ENCODE results near the gene GP1BB. TPM values are rescaled to one million over a fixed set of nuclear protein-coding genes. Genes with fewer than 3 reads are reported as not detected.

GP1BB gene
- total RNA-seq, 4 donors from 2014 or later, result 39.8 to 65.1 (median 51.0) TPM

- TF ChIP-seq POLR2A (IDR thresholded peaks at IDR 0.05) (no peak), CTCF (IDR thresholded peaks at IDR 0.05) (no peak)
- intact Hi-C loops (cut with DNase I; ENCODE audit: low total_unique reads), result no loop called here
- H3K4me3 ChIP-seq (ENCODE audit: low read depth, poor library complexity, severe bottlenecking), result no peak overlapping the region
- WGBS, 2 donors, result 79 to 85% methylated on average over 11 to 15 of the region's 15 CpGs
- DNase-seq (ENCODE audit: low spot score in 2 of 2), result no peak
Measured at GRCh38 chr22:19748991-19749664, 25.8 kb downstream of the GP1BB start.

DNA sequence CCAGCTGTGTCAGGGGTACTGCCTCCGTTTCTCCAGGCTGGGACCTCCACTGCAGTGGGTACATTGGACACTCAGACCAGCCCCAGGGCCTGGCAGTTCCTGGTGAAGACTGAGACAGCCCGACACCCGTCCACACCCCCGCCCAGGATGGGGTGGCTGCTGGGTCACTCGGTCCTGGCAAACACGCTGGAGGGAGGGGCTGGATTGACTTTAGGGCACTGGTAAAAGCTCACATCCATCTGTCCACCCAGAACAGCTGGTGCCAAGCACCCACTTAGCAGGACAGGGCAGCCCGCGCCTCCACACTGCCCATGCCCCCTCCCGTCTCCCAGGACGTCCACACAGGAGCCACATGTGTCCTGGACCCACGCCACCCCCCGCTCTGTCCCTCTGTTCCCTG lies 26.5 kb downstream of the GP1BB start:
- TF ChIP-seq POLR2A (IDR thresholded peaks at IDR 0.05) (no peak), CTCF (IDR thresholded peaks at IDR 0.05) (no peak)
- no peak overlapping the region for H3K4me3 ChIP-seq (ENCODE audit: low read depth, poor library complexity, severe bottlenecking)
- intact Hi-C loops (cut with DNase I; ENCODE audit: low total_unique reads), result no loop called here
- 75 to 77% methylated on average over 12 of the region's 12 CpGs for WGBS, 2 donors
- DNase-seq (ENCODE audit: low spot score in 2 of 2), result no peak

- 73 to 81% methylated on average over 24 to 25 of the region's 27 CpGs for WGBS, 2 donors
Measured at GRCh38 chr22:19750507-19751490, 27.5 kb downstream of the GP1BB start.

GRCh38 chr22:19751497-19752245 lies 28.3 kb downstream of the GP1BB start:
- intact Hi-C loops (cut with DNase I; ENCODE audit: low total_unique reads), result no loop called here
- DNase-seq (ENCODE audit: low spot score in 2 of 2), result no peak

More at GRCh38 chr22:19750507-19751490, 27.5 kb downstream of the GP1BB start:
- intact Hi-C loops (cut with DNase I; ENCODE audit: low total_unique reads), result no loop called here
- no peak for TF ChIP-seq CTCF (IDR thresholded peaks at IDR 0.05)
- no peak for TF ChIP-seq POLR2A (IDR thresholded peaks at IDR 0.05)
- H3K4me3 ChIP-seq (ENCODE audit: low read depth, poor library complexity, severe bottlenecking), result no peak overlapping the region
- DNase-seq (ENCODE audit: low spot score in 2 of 2), result no peak

More at GRCh38 chr22:19751497-19752245, 28.3 kb downstream of the GP1BB start:
- H3K4me3 ChIP-seq (ENCODE audit: low read depth, poor library complexity, severe bottlenecking), result no peak overlapping the region
- TF ChIP-seq CTCF (IDR thresholded peaks at IDR 0.05) (no peak), POLR2A (IDR thresholded peaks at IDR 0.05) (no peak)
- 93 to 94% methylated on average over 12 to 14 of the region's 14 CpGs for WGBS, 2 donors

Data from lower leg skin (tissue), 4 donors.